HCT116 (cell line): Measurements from ENCODE around the gene CDC6.

ENCODE experiments used
- CBX3 ChIP-seq: IDR thresholded peaks from 2 replicates; pipeline ENCODE4 v1.6.1; 2012; ENCODE audit warnings: low read depth
- CTCF ChIP-seq, 3 experiments: fragments of 200-600 bp in 1 of 3; sonication (generic) in 1 of 3; IDR thresholded peaks in 2 of 3; conservative IDR thresholded peaks in 1 of 3; 2 replicates each; pipeline ENCODE4 v1.5.1; 2012 to 2017; ENCODE audit warnings: low read depth in 2 of 3, low read length in 2 of 3, antibody characterized with exemption in 1 of 3, borderline replicate concordance in 1 of 3, control low read depth in 1 of 3, mild to moderate bottlenecking in 1 of 3, mixed read lengths in 1 of 3, mixed run types in 1 of 3, moderate library complexity in 1 of 3; ENCODE audit not compliant: insufficient read depth in 1 of 3
- EZH2 ChIP-seq: fragments of 200-600 bp; sonication (generic); IDR thresholded peaks from 2 replicates; pipeline ENCODE4 v1.6.1; 2017; ENCODE audit warnings: antibody characterized with exemption, mixed run types
- EZH2phosphoT487 ChIP-seq: fragments of 200-600 bp; IDR thresholded peaks from 2 replicates; pipeline ENCODE4 v1.6.1; 2018; ENCODE audit warnings: antibody characterized with exemption, borderline replicate concordance
- MAX ChIP-seq: IDR thresholded peaks from 2 replicates; pipeline ENCODE4 v1.6.1; 2012
- POLR2A ChIP-seq: IDR thresholded peaks from 2 replicates; pipeline ENCODE4 v1.7.0; 2011; ENCODE audit warnings: borderline replicate concordance; ENCODE audit not compliant: insufficient read depth, insufficient read length; ENCODE audit errors: extremely low read depth
- POLR2AphosphoS5 ChIP-seq: IDR thresholded peaks from 2 replicates; pipeline ENCODE4 v1.6.1; 2011; ENCODE audit warnings: mild to moderate bottlenecking, low read depth, low read length, moderate library complexity
- SP1 ChIP-seq: IDR thresholded peaks from 2 replicates; pipeline ENCODE4 v1.6.1; 2012; ENCODE audit warnings: low read depth
- SRF ChIP-seq: IDR thresholded peaks from 2 replicates; pipeline ENCODE4 v1.6.1; 2012; ENCODE audit warnings: low read depth
- TCF7L2 ChIP-seq: IDR thresholded peaks from 2 replicates; pipeline ENCODE4 v1.7.0; 2011; ENCODE audit warnings: borderline replicate concordance, inconsistent platforms; ENCODE audit not compliant: insufficient read depth, insufficient read length; ENCODE audit errors: extremely low read depth
- YY1 ChIP-seq: IDR thresholded peaks from 2 replicates; pipeline ENCODE4 v1.6.1; 2011; ENCODE audit warnings: low read length, low read depth, moderate library complexity, mild to moderate bottlenecking; ENCODE audit not compliant: insufficient replicate concordance; ENCODE audit errors: extremely low read depth
- ZNF274 ChIP-seq: fragments of 200-500 bp; sonication (Bioruptor generic); IDR thresholded peaks from 2 replicates; pipeline ENCODE4 v1.6.1; 2014; ENCODE audit warnings: mild to moderate bottlenecking, low read depth, low read length, inconsistent platforms
- TF ChIP-seq, protein P1 (sequence below): IDR thresholded peaks from 2 replicates; pipeline ENCODE4 v1.6.1; 2012; ENCODE audit warnings: low read depth
- TF ChIP-seq, protein P2 (sequence below): IDR thresholded peaks from 2 replicates; pipeline ENCODE4 v1.6.1; 2011; ENCODE audit warnings: mild to moderate bottlenecking, low read length, moderate library complexity; ENCODE audit not compliant: insufficient replicate concordance; ENCODE audit errors: extremely low read depth

DNA sequence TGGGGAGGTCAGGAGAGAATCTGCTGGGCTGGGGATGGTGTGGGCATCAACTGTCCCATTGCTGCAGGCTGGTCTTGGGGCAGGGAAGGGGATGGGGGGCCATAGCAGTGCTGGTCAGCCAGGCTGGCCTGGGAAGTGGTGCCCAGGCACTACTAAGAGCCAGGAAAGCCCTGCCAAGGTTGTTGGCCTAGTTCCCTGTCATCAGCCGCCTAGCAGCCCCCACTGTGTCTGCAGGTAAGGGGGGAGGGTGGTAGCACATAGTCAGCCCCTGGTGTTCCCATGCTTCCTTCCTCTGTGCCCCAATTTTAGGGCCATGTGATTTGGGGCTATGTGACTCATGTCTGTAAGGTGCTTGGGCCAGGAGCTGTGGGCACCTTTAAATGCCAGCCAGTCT, 59.1 kb downstream of the CDC6 start:
- TF ChIP-seq, protein P1, sequence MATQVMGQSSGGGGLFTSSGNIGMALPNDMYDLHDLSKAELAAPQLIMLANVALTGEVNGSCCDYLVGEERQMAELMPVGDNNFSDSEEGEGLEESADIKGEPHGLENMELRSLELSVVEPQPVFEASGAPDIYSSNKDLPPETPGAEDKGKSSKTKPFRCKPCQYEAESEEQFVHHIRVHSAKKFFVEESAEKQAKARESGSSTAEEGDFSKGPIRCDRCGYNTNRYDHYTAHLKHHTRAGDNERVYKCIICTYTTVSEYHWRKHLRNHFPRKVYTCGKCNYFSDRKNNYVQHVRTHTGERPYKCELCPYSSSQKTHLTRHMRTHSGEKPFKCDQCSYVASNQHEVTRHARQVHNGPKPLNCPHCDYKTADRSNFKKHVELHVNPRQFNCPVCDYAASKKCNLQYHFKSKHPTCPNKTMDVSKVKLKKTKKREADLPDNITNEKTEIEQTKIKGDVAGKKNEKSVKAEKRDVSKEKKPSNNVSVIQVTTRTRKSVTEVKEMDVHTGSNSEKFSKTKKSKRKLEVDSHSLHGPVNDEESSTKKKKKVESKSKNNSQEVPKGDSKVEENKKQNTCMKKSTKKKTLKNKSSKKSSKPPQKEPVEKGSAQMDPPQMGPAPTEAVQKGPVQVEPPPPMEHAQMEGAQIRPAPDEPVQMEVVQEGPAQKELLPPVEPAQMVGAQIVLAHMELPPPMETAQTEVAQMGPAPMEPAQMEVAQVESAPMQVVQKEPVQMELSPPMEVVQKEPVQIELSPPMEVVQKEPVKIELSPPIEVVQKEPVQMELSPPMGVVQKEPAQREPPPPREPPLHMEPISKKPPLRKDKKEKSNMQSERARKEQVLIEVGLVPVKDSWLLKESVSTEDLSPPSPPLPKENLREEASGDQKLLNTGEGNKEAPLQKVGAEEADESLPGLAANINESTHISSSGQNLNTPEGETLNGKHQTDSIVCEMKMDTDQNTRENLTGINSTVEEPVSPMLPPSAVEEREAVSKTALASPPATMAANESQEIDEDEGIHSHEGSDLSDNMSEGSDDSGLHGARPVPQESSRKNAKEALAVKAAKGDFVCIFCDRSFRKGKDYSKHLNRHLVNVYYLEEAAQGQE, result no peak
- TF ChIP-seq EZH2, result no peak
- no peak for TF ChIP-seq CTCF (IDR thresholded peaks at IDR 0.05 in 2 of 3, conservative IDR thresholded peaks at IDR 0.05 in 1 of 3; ENCODE audit: borderline replicate concordance in 1 of 3, insufficient read depth in 1 of 3, low read depth in 2 of 3, low read length in 2 of 3)
- no peak for TF ChIP-seq SRF
- TF ChIP-seq EZH2phosphoT487, result no peak
- TF ChIP-seq POLR2A, result no peak
- TF ChIP-seq SP1, result no peak
- no peak for TF ChIP-seq CBX3
- TF ChIP-seq TCF7L2, result no peak
- TF ChIP-seq POLR2AphosphoS5, result no peak
- TF ChIP-seq MAX, result no peak
- TF ChIP-seq, protein P2, sequence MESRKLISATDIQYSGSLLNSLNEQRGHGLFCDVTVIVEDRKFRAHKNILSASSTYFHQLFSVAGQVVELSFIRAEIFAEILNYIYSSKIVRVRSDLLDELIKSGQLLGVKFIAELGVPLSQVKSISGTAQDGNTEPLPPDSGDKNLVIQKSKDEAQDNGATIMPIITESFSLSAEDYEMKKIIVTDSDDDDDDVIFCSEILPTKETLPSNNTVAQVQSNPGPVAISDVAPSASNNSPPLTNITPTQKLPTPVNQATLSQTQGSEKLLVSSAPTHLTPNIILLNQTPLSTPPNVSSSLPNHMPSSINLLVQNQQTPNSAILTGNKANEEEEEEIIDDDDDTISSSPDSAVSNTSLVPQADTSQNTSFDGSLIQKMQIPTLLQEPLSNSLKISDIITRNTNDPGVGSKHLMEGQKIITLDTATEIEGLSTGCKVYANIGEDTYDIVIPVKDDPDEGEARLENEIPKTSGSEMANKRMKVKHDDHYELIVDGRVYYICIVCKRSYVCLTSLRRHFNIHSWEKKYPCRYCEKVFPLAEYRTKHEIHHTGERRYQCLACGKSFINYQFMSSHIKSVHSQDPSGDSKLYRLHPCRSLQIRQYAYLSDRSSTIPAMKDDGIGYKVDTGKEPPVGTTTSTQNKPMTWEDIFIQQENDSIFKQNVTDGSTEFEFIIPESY, result no peak
- no peak for TF ChIP-seq ZNF274
- TF ChIP-seq YY1, result no peak
